CD4-positive, alpha-beta T cell treated with Interleukin-10 for 1 hour (primary cell): ENCODE results near the gene LRP10.
"Not testable (repeated sequence)": the region's sequence is repeated elsewhere in the genome, so short reads cannot be mapped to it uniquely, and the experiment has no call there.

Source experiments
- DNase-seq: peaks from one replicate; pipeline ENCODE4 v3.0.0-alpha.2; 2020

Gene LRP10

GRCh38 chr14:22843123-22843925, 28.2 kb upstream of the LRP10 start:
- DNase-seq = no peak

GRCh38 chr14:22844221-22845102, 27.1 kb upstream of the LRP10 start:
- DNase-seq = no peak

GRCh38 chr14:22845103-22845394, 26.5 kb upstream of the LRP10 start:
- DNase-seq = no peak

GRCh38 chr14:22845821-22846625, 25.5 kb upstream of the LRP10 start:
- no peak for DNase-seq

GRCh38 chr14:22846811-22847307, 24.7 kb upstream of the LRP10 start:
- no peak for DNase-seq

- no peak for DNase-seq
These were observed 23.7 kb upstream of the LRP10 start for GRCh38 chr14:22847661-22848341.

DNA sequence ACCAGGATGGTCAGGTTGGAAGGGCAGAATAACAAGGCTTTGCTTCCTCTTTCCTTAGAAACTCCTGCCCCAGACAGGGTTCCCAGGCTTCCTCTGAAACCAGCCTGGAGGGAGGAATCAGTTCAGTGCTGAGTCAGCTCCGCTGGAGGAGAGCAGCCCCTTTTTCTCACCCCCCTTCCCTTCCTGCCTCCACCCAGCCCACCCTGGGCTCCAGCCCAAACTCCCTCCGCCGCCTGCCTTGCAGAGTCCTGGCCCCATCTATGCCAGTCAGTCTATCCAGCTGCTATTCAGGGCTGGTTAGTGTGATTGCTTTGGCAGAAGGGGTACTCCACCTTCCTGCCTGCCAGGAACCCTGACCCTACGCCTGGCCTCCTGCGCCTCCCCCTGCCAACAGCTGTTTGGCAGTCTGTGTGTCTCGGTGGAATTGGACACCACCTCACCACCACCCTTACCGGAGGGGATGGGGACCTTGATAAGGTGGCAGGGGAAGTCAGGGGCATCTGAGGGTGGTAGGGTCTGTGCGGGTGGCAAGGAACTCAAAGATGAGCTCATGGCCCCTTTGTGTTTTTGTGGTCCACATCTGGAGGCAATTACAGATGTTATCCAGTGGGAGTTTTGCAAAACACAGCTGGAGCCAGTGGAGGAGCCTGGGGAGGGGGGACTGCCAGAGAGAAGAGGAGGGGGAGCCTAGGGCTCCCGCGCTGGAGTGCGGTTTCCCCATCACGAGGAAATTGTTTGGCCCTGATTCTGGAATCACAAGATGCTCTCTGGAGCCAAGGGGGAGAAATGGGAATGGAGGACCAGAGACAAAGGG, 23.0 kb upstream of the LRP10 start:
- no peak for DNase-seq

DNA sequence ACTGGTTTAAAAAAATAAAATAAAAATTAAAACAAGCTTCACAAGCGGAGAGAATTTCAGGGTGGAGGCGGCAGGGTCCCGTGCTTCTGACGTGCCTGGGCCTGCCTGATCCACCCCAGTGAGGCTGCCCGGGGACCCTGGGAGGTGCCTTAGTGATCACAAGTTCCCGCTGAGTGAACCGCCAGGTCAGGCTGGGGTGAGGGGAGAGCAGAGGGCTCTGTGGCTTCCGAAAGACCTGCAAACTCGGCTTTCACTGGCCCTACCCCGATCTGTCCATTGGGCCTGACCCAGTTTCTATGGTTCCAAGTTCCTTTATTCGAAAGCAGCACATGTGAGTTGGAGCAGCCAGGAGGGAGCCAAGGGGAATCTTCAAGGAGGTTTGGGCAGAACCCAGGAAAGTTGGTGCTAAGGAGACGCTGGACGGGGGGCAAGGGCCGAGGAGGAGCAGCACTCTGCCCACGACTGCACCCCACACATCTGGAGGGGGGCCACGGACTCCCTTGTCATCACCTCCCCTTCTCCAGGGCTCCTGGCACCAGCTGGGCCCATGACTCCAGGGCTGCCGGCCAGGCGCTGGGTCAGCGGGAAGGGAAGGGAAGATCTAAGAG, 22.2 kb upstream of the LRP10 start:
- DNase-seq = no peak

DNA sequence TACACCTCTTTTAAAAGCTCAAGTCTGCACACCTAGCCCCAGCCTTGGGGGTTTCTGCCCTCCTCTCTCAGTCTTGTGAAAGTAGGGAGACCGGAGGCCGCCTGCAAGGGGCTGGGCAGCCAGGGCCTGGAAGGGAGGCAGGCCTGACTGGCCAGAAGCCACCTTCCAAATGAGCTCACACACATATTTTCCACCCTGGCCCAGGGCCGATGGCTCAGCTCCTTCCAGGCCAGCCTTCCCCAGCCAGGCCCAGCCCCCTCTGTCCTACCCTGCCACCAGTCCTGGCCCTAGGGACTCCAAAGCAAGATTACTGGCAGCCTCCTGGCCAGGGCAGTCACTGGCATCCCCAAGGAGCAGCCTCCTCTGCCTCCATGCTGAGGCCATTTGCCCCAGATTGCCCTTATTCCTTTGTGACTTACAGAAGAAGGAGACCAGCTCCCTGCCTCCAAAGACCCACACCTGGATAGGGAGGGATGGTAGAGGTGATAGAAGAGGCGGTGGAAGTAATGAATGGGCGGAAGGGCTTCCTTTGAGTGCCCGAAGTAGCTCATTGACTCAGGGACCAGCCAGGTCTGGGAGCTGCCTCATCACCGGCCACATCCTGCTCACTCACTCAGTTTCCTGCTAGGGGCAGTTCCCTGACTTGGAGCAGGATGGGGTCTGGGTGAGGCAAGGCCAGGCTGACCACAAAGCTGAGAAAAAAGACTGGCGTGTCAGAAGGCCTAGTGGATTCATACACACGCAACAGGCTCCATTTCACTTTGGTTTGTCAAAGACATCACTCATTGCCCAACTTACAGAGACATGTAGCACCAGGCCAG, 20.4 kb upstream of the LRP10 start:
- no peak for DNase-seq

GRCh38 chr14:22852178-22852577, 19.4 kb upstream of the LRP10 start:
- DNase-seq = not testable (repeated sequence)

GRCh38 chr14:22852599-22852939, 19.0 kb upstream of the LRP10 start:
- DNase-seq = no peak

GRCh38 chr14:22852940-22853767, 18.4 kb upstream of the LRP10 start:
- DNase-seq = peak; percentile 90

GRCh38 chr14:22854296-22854695, 17.2 kb upstream of the LRP10 start:
- DNase-seq = not testable (repeated sequence)

DNA sequence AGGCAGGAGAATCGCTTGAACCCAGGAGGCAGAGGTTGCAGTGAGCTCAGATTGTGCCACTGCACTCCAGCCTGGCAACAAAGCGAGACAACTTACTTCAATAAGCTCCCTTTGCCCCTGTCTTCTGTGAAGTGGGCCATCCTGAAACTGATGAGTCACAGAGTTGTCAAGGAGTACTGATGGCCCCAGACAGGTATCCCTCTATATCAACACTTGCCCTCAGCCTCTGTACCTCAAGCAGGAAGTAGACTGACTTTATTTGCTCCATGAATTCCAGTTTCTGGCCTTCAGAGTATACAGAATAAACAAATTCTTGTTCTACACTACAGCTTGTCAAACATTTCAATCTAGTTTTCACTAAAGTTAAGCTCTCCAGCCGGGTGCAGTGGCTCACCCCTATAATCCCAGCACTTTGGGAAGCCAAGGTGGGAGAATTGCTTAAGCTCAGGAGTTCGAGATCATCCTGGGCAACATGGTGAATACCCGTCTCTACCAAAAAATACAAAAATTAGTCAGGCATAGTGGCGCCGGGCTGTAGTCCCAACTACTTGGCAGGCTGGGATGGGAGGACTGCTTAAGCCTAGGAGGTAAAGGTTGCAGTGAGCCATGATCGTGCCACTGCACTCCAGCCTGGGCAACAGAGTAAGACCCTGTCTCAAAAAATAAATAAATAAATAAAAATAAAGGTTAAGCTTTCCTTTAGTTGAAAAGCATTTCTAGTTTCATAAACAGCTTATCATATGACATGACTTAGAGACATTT, 16.4 kb upstream of the LRP10 start:
- no peak for DNase-seq

GRCh38 chr14:22856428-22856827, 15.1 kb upstream of the LRP10 start:
- no peak for DNase-seq

DNA sequence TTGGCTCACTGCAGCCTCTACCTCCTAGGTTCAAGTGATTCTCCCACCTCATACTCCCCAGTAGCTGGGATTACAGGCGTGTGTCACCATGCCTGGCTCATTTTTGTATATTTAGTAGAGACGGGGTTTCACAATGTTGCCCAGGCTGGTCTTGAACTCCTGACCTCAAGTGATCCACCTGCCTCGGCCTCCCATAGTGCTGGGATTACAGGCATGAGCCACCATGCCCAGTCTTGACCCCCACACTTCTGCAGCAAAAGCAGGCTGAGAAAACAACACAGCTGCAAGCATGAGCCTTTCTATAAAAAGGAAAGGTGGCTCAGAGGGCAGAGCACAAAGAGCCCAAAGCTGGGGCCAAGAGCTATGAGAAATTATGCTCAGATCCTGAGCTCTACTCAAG, 11.2 kb upstream of the LRP10 start:
- DNase-seq = not testable (repeated sequence)

- DNase-seq = no peak
These were observed 9.9 kb upstream of the LRP10 start for GRCh38 chr14:22861651-22862050.

DNA sequence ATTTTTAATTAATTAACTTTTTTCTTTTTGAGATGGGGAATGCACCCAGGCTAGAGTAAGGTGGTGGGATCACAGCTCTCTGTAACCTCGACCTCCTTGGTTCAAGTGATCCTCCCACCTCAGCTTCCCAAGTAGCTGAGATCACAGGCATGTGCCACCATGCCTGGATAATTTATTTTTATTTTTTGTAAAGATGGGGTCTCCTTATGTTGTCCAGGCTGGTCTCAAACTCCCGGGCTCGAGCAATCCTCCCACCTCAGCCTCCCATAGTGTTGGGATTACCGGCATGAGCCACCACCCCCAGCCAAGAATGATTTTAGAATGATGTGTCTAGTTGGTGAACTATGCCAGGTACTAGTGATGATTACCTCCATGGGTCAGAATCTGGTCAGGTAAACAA, 6.6 kb upstream of the LRP10 start:
- DNase-seq = no peak
